CD14-positive monocyte (primary cell): ENCODE results near the gene HIBCH. TPM values are rescaled to one million over a fixed set of nuclear protein-coding genes. Genes with fewer than 3 reads are reported as not detected.
"Not testable (repeated sequence)": the region's sequence is repeated elsewhere in the genome, so short reads cannot be mapped to it uniquely, and the experiment has no call there.

ENCODE experiments used
- DNase-seq, 3 donors: peaks; one replicate each; pipeline ENCODE4 v3.0.0-alpha.2; 2011 to 2022
- H2AFZ ChIP-seq: 2 replicates; pipeline ENCODE4 v1.6.0; 2012; ENCODE audit warnings: mild to moderate bottlenecking, low read depth, low read length, inconsistent platforms; ENCODE audit not compliant: insufficient read depth, poor library complexity, severe bottlenecking
- H3K27ac ChIP-seq, 2 donors: 1 replicate in 1 of 2; 2 replicates in 1 of 2; pipeline ENCODE4 v1.5.1; 2012 to 2013; ENCODE audit warnings: low read length in 2 of 2, control low read depth in 1 of 2, inconsistent platforms in 1 of 2, low read depth in 1 of 2, mild to moderate bottlenecking in 1 of 2
- H3K27me3 ChIP-seq, 2 donors: one replicate each; pipeline versions ENCODE4 v1.6.0 to v1.6.1; 2011 to 2013; ENCODE audit warnings: low read length in 2 of 2; ENCODE audit not compliant: control insufficient read depth in 2 of 2, insufficient read depth in 2 of 2
- H3K36me3 ChIP-seq, 2 donors: replicated peaks in 1 of 2; 1 replicate in 1 of 2; 2 replicates in 1 of 2; pipeline versions ENCODE4 v1.5.1 to v1.6.1; 2012 to 2013; ENCODE audit warnings: low read length in 2 of 2, control low read depth in 1 of 2, inconsistent platforms in 1 of 2, mild to moderate bottlenecking in 1 of 2; ENCODE audit not compliant: insufficient read depth in 2 of 2, control insufficient read depth in 1 of 2
- H3K4me1 ChIP-seq, 2 donors: 1 replicate in 1 of 2; 2 replicates in 1 of 2; pipeline versions ENCODE4 v1.5.1 to v1.6.1; 2012 to 2013; ENCODE audit warnings: low read length in 2 of 2, control low read depth in 1 of 2, inconsistent platforms in 1 of 2, mild to moderate bottlenecking in 1 of 2, moderate library complexity in 1 of 2; ENCODE audit not compliant: insufficient read depth in 2 of 2, control insufficient read depth in 1 of 2
- H3K4me2 ChIP-seq: replicated peaks from 2 replicates; pipeline ENCODE3; 2012; ENCODE audit warnings: low read length, moderate library complexity, mild to moderate bottlenecking; ENCODE audit not compliant: poor library complexity, severe bottlenecking; ENCODE audit errors: extremely low read depth
- H3K4me3 ChIP-seq, 3 experiments: fragments of 200-600 bp in 1 of 3; sonication (generic) in 1 of 3; replicated peaks in 1 of 3; 1 replicate in 2 of 3; 2 replicates in 1 of 3; pipeline ENCODE4 v1.5.1; 2011 to 2013; ENCODE audit warnings: low read length in 3 of 3, mild to moderate bottlenecking in 3 of 3, control low read depth in 2 of 3, low read depth in 2 of 3, inconsistent platforms in 1 of 3, moderate library complexity in 1 of 3
- H3K79me2 ChIP-seq: 2 replicates; pipeline ENCODE4 v1.6.0; 2012; ENCODE audit warnings: mild to moderate bottlenecking, control low read depth, inconsistent platforms, low read length, moderate library complexity; ENCODE audit not compliant: insufficient read depth
- H3K9ac ChIP-seq: 2 replicates; pipeline ENCODE4 v1.6.0; 2017; ENCODE audit warnings: low read length, mild to moderate bottlenecking; ENCODE audit not compliant: insufficient read depth, poor library complexity, severe bottlenecking
- H3K9me3 ChIP-seq, 2 donors: replicated peaks in 1 of 2; 1 replicate in 1 of 2; 2 replicates in 1 of 2; pipeline versions ENCODE4 v1.5.1 to v1.6.1; 2012 to 2013; ENCODE audit warnings: low read length in 2 of 2, control low read depth in 1 of 2; ENCODE audit not compliant: control insufficient read depth in 1 of 2, insufficient read depth in 1 of 2
- H4K20me1 ChIP-seq: 2 replicates; pipeline ENCODE4 v1.6.0; 2012; ENCODE audit warnings: mild to moderate bottlenecking, low read length, control low read depth, moderate library complexity; ENCODE audit not compliant: insufficient read depth
- H3K27ac Mint-ChIP-seq, 7 donors: one replicate each; pipeline ENCODE4 v1.8.0; 2020; ENCODE audit warnings: mild to moderate bottlenecking in 7 of 7, mixed read lengths in 7 of 7, moderate library complexity in 6 of 7, inconsistent platforms in 2 of 7
- H3K27me3 Mint-ChIP-seq, 3 donors: one replicate each; pipeline ENCODE4 v1.8.0; 2021 to 2022; ENCODE audit warnings: low read depth in 3 of 3, mild to moderate bottlenecking in 3 of 3, mixed read lengths in 3 of 3, moderate library complexity in 3 of 3, inconsistent platforms in 1 of 3
- H3K36me3 Mint-ChIP-seq, 2 donors: one replicate each; pipeline ENCODE4 v1.8.0; 2020; ENCODE audit warnings: mixed read lengths in 2 of 2, inconsistent platforms in 1 of 2, mild to moderate bottlenecking in 1 of 2
- H3K4me1 Mint-ChIP-seq: one replicate; pipeline ENCODE4 v1.8.0; 2020; ENCODE audit warnings: mild to moderate bottlenecking, mixed read lengths
- H3K4me3 Mint-ChIP-seq, 2 donors: one replicate each; pipeline ENCODE4 v1.8.0; 2020; ENCODE audit warnings: mild to moderate bottlenecking in 2 of 2, mixed read lengths in 2 of 2, moderate library complexity in 1 of 2
- H3K9me3 Mint-ChIP-seq, 7 donors: one replicate each; pipeline ENCODE4 v1.8.0; 2020 to 2022; ENCODE audit warnings: mixed read lengths in 7 of 7, mild to moderate bottlenecking in 6 of 7, moderate library complexity in 6 of 7, inconsistent platforms in 2 of 7
- CTCF ChIP-seq: fragments of 200-600 bp; IDR thresholded peaks from one replicate; pipeline ENCODE4 v1.8.0; 2022; ENCODE audit warnings: antibody characterized with exemption, mild to moderate bottlenecking
- WGBS: methylation state at CpG from one replicate; pipeline ENCODE4 v1.1.5; 2013; ENCODE audit warnings: missing lambda C conversion rate; ENCODE audit not compliant: insufficient coverage; 5-methylcytosine and 5-hydroxymethylcytosine counted together
- intact Hi-C, 2 donors: fragments of 100-400 bp; cut with micrococcal nuclease; formaldehyde crosslinking; loops; one replicate each; pipeline versions ENCODE4 v1.15.0 to v1.15.1; 2023
- polyA plus RNA-seq, 3 donors: library from polyadenylated mRNA; depleted of rRNA in 1 of 3; unstranded in 2 of 3; stranded (reverse) in 1 of 3; fragments of 300-500 nt in 2 of 3; fragments of >200 nt in 1 of 3; fragmentation: Illumina TruSeq in 2 of 3; gene quantifications; 1 replicate in 2 of 3; 2 replicates in 1 of 3; pipeline ENCODE4 v1.2.3, GENCODE V29; 2012 to 2021

Gene HIBCH
- polyA plus RNA-seq, 3 donors: 3.3 to 8.2 (median 7.3) TPM

GRCh38 chr2:190158798-190159434 lies 160.7 kb downstream of the HIBCH start:
- no peak overlapping the region for H3K9ac ChIP-seq
- no peaks in the 10 kb centered on the region for H3K4me1 ChIP-seq
- H3K36me3 Mint-ChIP-seq: no peaks in the 10 kb centered on the region
- H3K36me3 ChIP-seq: no peaks in the 10 kb centered on the region
- no peak overlapping the region for H3K4me3 ChIP-seq
- H3K9me3 ChIP-seq: no peaks in the 10 kb centered on the region
- no peak overlapping the region for H3K4me2 ChIP-seq
- intact Hi-C loops: no loop called here
- no peaks in the 10 kb centered on the region for H3K4me1 Mint-ChIP-seq
- H4K20me1 ChIP-seq: no peaks in the 10 kb centered on the region
- H3K27ac ChIP-seq: no peak overlapping the region
- H3K79me2 ChIP-seq: no peaks in the 10 kb centered on the region
- no peaks in the 10 kb centered on the region for H3K27me3 ChIP-seq
- no peak overlapping the region for H2AFZ ChIP-seq
- no peaks in the 10 kb centered on the region for H3K27me3 Mint-ChIP-seq
- no peaks in the 10 kb centered on the region for H3K9me3 Mint-ChIP-seq
- DNase-seq: no peak
- no peak for TF ChIP-seq CTCF
- H3K27ac Mint-ChIP-seq: no peak overlapping the region
- no peak overlapping the region for H3K4me3 Mint-ChIP-seq
- 100% methylated on average over 1 of the region's 3 CpGs for WGBS

GRCh38 chr2:190157613-190158528 lies 161.8 kb downstream of the HIBCH start:
- H3K27me3 Mint-ChIP-seq, H3K27ac ChIP-seq, H3K9ac ChIP-seq, H3K36me3 ChIP-seq, H3K4me1 ChIP-seq, H3K4me2 ChIP-seq, H3K79me2 ChIP-seq, H4K20me1 ChIP-seq, DNase-seq, intact Hi-C loops, H3K36me3 Mint-ChIP-seq, H3K27me3 ChIP-seq, H3K4me3 ChIP-seq, H2AFZ ChIP-seq, H3K9me3 Mint-ChIP-seq, H3K4me3 Mint-ChIP-seq, H3K4me1 Mint-ChIP-seq, H3K9me3 ChIP-seq, H3K27ac Mint-ChIP-seq: not testable (repeated sequence)
- no CpG with 5 or more reads among the region's 10 CpGs for WGBS
